Coronary artery (tissue), 2 donors: ENCODE data around the gene TLR8.

Source experiments
- DNase-seq: peaks from one replicate; pipeline ENCODE4 v3.0.0-alpha.2; 2017; ENCODE audit warnings: low spot score
- H3K27ac ChIP-seq, 2 donors: fragments of 200-600 bp; sonication (generic); one replicate each; pipeline ENCODE4 v1.5.1; 2016 to 2019
- H3K4me3 ChIP-seq: fragments of 200-600 bp; sonication (generic); 2 replicates; pipeline ENCODE4 v1.5.1; 2016; ENCODE audit warnings: mild to moderate bottlenecking, moderate library complexity
- CTCF ChIP-seq: fragments of 200-600 bp; sonication (generic); IDR thresholded peaks from one replicate; pipeline ENCODE4 v1.5.1; 2019; ENCODE audit warnings: antibody characterized with exemption

Gene TLR8

GRCh38 chrX:12965131-12965940, 58.9 kb downstream of the TLR8 start:
- DNase-seq: no peak
- no peak for TF ChIP-seq CTCF
- Histone ChIP-seq H3K4me3 (no peak overlapping the region), H3K27ac (no peak overlapping the region)

GRCh38 chrX:12966151-12966550, 59.7 kb downstream of the TLR8 start:
- TF ChIP-seq CTCF: no peak
- no peak overlapping the region for H3K27ac ChIP-seq
- no peak overlapping the region for H3K4me3 ChIP-seq

GRCh38 chrX:12967711-12968465, 61.5 kb downstream of the TLR8 start:
- no peak for TF ChIP-seq CTCF
- H3K27ac ChIP-seq: peak overlapping the region in 1 of 2 donors; percentile 32
- H3K4me3 ChIP-seq: no peak overlapping the region
- DNase-seq: no peak

More at GRCh38 chrX:12966151-12966550, 59.7 kb downstream of the TLR8 start:
- DNase-seq: no peak

- H3K4me3 ChIP-seq: peak overlapping the region; percentile 49
- DNase-seq: no peak
- H3K27ac ChIP-seq: peak overlapping the region; percentile 89 to 92
- peak; percentile 31 for TF ChIP-seq CTCF
Measured at GRCh38 chrX:12970691-12971202, 64.3 kb downstream of the TLR8 start.

DNA sequence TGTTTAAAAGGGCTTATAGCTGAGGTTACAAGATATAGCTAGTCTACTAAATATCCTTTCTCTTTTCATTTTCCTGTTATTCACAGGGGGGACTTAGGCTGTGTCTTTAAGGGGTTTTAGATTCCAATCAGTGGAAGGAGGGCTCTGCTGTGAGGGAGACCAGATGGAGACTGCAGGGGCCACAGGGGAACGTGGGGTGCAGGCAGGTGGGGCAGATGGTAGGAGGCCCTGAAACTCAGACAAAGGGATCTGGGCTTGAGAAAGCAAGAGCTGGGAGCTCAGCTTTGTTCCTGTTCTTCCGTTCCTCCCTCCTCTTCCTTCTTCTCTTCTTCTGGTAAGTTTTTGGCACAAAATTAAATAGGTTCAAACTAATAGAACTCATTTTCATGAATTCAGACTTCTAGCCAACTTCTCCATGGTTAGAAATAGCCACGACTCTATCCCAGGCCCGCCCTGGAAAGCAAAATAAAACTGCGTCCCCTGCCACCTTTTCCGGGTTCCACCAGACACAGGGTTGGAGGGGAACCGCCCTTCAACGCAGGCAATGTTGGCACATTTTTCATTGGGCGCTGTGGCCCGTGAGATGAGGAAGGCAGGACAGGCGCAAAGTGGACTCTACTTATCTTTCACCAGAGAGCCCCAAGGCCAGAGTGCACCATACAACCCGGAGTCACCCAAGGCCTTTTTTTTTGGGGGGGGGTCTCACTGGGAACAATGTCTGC, 65.0 kb downstream of the TLR8 start:
- H3K27ac ChIP-seq: peak overlapping the region; percentile 89 to 92
- H3K4me3 ChIP-seq: peak overlapping the region; percentile 49
- DNase-seq: no peak
- no peak for TF ChIP-seq CTCF

DNA sequence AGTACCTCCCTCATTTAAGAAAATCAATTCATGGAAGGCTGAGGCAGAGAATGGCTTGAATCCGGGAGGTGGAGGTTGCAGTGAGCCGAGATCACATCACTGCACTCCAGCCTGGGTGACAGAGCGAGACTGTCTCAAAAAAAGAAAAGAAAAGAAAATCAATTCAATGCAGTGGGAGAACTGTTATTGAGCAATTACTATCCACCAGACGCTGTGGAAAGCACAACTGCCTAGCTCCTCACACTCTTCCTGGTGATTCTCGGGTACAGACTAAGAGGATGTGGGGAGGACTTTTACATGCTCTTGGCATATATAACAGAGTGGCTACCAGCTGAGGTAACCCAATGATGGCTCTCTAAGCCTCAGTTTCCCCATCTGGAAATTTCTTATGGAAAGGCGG, 65.8 kb downstream of the TLR8 start:
- H3K27ac ChIP-seq: peak overlapping the region; percentile 89 to 92
- DNase-seq: no peak
- no peak for TF ChIP-seq CTCF
- H3K4me3 ChIP-seq: peak overlapping the region; percentile 35
